Stimulated activated naive CD8-positive, alpha-beta T cell treated with anti-CD3 and anti-CD28 coated beads, Interleukin-15, Interleukin-2, amounts not matched to agents 100 U/mL and 50 U/mL, for 24 hours (primary cell): ENCODE results near the gene ZNF446.
"Not testable (repeated sequence)": the region's sequence is repeated elsewhere in the genome, so short reads cannot be mapped to it uniquely, and the experiment has no call there.

Experiments
- ATAC-seq: fragments of 150-1000 bp; cut with Tn5 transposase; one replicate; pipeline ENCODE4 v1.10.0; 2021
- DNase-seq: peaks from one replicate; pipeline ENCODE4 v3.0.0; 2021

Gene ZNF446

DNA sequence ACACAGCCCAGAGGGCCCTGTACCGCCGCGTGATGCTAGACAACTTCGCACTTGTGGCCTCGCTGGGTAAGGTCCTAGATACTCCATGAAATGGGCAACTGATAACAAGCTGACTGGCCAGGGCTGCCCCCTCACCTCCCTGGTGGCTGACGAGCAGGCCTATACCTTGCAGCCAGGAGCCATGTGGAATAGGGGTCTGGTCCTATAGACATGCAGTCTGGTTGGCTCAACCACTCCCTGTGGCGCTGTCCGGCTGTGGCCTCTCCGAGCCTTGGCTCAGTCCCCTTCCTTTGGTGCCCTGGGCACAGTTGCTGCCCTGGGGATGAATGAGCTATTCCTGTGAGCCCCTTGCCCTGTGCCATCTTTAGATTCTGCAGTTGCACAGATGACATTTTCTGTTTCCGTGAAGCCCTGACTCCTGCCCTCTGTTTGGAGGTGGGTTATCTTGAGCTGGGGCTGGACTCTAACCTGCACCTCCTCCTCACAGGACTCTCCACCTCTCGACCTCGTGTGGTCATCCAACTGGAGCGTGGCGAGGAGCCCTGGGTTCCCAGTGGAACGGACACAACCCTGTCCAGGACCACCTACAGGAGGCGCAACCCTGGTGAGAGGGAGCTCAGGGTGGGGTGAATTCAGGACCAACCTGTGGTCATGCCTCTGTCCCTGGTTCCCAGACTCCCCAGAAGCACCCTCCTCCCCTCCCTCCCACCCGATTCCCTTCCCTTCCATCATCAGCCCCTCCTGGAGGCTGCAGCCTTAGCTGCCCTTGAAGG lies 6.7 kb upstream of the ZNF446 start:
- no peak for ATAC-seq
- no peak for DNase-seq

DNA sequence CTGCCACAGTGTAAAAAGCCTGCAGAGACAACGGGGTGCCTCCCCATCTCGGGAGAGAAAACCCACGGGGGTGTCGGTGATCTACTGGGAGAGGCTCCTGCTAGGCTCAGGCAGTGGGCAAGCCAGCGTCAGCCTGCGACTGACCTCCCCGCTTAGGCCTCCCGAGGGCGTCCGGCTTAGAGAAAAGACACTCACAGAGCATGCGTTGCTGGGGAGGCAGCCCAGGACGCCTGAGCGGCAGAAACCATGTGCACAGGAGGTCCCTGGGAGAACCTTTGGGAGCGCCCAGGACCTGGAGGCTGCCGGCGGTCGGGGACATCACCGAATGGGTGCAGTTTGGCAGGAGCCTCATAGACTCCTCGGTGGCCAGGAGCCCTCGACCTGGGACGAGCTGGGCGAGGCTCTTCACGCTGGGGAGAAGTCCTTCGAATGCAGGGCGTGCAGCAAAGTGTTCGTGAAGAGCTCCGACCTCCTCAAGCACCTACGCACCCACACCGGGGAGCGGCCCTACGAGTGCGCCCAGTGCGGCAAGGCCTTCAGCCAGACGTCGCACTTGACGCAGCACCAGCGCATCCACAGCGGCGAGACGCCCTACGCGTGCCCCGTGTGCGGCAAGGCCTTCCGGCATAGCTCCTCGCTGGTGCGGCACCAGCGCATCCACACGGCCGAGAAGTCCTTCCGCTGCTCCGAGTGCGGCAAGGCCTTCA lies 5.2 kb upstream of the ZNF446 start:
- DNase-seq, ATAC-seq: not testable (repeated sequence)

DNA sequence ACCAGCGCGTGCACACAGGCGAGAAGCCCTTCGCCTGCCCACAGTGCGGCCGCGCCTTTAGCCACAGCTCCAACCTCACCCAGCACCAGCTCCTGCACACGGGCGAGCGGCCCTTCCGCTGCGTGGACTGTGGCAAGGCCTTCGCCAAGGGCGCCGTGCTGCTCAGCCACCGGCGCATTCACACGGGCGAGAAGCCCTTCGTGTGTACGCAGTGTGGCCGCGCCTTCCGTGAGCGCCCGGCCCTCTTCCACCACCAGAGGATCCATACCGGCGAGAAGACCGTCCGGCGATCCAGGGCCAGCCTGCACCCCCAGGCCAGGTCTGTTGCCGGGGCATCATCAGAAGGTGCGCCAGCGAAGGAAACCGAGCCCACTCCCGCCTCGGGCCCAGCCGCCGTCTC lies 4.4 kb upstream of the ZNF446 start:
- no peak for ATAC-seq
- no peak for DNase-seq

DNA sequence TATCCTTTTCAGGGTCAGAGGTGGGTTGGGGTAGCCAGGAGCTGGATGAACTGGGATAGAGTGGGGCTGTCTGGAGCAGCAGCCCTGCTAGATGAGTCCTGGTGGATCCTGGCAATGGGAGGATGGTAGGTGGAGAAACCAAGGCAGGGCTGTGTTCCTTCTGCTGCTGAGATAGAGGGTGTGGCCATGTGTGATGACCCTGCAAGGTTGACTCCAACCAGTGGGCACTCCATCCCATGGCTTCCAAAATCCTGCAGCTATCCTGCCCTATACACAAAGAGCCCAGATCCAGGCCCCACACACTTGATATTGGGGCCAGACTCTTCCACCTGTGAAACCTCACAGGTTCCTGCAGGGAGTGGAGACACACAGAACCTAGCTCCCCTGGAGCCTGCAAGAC lies 2.4 kb upstream of the ZNF446 start:
- DNase-seq, result no peak
- no peak for ATAC-seq

DNA sequence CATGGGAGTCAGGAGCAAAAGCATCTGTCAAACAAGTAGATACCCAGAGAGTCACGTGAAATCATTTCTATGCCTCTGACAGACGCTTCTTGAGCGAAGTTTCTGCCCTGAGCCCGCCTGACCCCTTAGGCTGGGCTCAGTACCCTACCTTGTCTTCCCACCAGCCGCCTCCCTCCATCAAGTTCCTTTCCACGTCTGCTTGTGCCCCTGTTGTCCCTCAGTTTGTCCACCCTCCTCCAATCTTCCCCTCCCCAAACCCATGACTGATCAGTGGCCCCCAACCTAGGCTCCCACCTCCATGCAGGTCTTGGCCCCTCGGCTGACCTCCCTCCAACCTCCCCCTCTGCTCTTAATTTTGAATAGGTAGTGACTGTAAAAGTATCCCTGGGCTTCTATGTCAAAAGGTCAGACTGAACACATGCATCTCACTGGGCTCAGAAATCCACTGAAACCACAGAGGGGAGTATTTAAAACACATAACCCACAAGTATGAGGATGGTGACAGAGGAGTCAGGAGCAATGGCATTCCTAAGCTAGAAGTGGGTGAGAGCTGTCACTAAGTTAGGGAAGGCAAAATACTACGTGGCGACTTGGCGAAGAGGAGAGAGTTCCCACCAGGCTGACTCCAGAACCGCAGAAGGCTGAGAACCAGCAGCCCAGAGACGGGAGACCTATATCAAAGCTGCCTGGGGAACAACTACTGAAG lies 1.7 kb upstream of the ZNF446 start:
- ATAC-seq (no peak), DNase-seq (no peak)

DNA sequence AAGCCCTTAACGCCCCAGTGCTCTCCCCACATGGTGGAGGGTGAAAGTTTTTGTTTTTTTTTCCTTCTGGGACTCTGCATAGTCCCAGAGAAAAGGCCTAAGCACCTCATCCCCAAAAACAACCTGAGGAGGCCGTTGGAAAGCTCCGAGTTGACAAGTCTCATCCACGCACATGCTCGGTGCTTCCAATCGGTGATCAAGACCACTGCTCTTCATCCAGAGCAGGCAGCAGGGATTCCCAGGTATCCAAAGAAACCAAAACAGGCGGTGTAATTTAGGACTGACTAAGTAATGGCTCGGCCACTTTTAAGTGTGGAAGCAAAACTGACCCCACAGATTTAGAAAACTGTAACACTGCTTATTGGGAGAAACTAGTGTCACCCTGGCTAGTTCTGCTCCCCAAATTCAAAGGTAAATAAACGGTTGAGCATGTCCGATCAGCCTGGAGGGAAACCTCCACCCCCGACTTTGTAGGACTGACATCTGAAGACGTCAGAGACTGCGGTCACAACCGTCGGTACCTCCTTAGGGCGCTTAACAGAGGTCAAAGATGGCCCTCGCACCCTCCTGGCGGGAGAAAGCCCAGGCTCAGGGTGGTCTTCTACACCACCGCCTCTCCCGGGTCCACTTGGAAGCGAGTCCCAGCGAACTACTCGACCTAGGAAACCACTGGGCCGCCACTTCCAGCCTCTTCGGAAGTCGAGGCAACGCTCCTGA lies 997 bp upstream of the ZNF446 start:
- ATAC-seq (peak; percentile 7), DNase-seq (no peak)

DNA sequence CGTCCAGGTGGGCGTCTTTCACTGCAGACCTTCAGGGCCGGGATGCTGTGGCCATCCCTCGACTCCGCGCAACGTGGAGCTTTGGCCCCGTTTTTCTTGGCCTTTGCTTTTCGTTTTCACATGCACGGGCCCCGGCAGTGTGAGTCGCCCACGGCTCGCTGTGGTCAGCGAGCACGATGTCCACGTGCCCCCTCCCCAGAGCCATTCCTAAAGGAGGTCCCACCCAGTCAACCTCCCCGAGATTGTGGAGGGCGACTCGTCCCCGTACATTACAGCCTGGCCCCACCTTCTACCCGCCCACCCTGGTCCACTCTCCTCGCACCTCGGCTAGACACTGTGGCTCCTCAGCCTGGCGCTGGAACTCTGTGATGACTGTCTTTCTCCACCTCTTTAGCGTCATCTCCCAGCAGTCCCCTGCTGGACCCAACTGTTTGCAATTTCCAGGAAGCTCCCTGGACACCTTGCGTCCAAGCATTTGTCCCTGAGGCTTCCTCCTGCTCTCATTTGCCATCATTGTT lies 405 bp downstream of the ZNF446 start:
- no peak for ATAC-seq
- peak; percentile 42 for DNase-seq

DNA sequence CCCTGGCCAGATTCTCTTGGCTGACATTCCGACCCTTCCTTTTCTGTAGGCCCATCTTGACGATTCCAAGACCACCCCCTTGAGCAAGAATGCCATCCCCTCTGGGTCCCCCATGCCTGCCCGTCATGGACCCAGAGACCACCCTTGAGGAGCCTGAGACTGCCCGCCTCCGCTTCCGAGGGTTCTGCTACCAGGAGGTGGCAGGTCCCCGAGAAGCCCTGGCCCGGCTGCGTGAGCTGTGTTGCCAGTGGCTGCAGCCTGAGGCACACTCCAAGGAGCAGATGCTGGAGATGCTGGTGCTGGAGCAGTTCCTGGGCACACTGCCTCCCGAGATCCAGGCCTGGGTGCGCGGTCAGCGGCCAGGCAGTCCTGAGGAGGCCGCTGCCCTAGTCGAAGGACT lies 978 bp downstream of the ZNF446 start:
- no peak for ATAC-seq
- no peak for DNase-seq

DNA sequence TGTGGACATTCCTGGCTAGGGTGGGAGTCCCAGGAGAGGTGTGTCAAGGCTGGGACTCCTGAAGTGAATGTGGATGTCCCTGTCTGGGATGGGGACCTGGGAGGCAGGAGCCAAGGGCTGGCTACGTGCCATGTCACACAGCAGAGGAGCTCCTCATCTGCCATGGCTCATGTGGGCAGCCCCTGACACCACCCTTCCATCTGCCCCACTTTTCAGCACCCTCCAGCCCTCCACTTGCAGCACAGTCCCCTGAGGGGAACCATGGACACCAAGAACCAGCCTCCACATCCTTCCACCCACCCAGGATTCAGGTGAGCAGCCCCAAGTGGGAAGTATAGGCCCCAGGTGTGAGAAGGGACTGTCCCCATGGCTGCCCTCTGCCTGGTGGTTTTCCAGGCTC lies 1.7 kb downstream of the ZNF446 start:
- ATAC-seq (no peak), DNase-seq (no peak)

DNA sequence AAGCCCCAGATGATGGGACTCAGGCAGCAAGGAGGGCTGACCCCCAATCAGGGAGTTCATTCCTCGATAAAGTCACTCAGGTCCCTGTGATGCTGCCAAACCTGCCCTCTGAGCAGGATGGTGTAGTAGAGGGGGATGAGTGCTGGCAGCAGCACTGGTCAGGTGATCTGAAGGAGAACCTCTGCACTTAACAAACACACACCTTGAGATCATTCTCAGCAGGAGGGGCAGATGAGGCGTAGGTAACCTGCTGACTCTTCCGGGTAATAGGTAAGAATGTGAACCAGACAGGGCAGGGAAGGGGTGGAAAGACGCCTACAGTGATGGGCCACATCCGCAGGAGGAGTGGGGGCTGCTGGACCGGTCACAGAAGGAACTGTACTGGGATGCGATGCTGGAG lies 3.2 kb downstream of the ZNF446 start:
- DNase-seq (no peak), ATAC-seq (no peak)

DNA sequence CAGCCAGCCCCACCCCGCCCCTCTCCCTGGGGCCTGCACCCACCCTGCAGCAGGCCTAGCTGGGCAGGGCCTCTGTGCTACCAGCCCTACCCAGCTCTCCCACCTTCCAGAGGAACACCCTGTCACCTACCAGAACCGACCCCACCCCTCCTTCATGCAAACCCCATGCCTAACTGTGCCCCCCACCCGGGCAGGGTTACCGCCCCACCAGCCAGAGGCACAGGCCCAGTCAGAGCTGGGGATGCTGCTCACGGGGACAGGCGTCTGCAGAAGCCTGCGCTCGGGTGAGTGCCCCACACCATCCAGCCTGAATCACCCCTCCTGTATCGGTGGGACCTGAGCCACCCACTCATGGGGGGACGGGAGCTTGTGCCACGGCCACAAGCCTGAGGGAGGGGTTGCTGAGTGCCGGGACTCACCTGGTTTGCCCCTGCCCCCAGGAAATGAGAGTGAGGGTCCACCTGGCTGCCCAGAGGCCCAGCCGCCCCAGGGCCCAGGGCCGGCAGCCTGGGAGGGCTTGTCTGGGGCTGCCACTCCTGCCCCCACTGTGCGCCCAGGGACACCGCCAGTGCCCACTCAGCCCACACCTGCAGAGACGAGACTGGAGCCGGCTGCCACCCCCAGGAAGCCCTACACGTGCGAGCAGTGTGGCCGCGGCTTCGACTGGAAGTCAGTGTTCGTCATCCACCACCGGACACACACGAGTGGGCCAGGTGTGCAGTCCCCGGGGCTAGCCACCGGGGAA lies 3.8 kb downstream of the ZNF446 start:
- DNase-seq (no peak), ATAC-seq (no peak)

DNA sequence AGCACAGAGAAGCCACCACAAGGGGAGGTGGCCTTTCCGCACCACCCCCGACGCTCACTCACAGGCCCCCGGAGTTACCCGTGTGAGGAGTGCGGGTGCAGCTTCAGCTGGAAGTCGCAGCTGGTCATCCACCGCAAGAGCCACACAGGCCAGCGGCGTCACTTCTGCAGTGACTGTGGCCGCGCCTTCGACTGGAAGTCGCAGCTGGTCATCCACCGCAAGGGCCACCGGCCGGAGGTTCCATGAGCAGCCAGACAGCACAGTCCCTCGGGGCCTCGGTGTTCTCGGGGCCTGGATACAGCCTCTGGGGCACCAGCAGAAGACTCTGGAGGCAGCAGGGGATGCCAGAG lies 4.3 kb downstream of the ZNF446 start:
- ATAC-seq (no peak), DNase-seq (no peak)

DNA sequence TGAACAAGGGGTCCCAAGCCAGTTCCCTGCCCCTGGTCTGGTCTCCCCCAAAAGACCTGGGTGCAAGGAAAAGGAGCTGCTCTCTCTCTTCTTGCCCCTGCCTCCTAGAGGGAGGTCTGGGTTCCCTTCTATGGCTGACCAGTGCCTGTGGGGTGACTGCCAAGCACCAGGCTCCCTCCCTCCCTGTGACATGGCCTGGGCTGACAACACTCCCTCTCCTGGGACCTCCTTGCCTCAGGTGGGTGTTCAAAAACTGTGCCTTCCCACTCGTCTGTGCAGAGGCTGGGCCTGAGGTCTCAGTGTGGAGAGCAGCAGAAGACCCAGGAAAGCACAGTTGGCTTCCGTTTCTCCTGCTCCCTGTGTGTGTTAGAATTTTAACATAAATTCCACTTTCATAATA lies 4.7 kb downstream of the ZNF446 start:
- no peak for DNase-seq
- no peak for ATAC-seq

DNA sequence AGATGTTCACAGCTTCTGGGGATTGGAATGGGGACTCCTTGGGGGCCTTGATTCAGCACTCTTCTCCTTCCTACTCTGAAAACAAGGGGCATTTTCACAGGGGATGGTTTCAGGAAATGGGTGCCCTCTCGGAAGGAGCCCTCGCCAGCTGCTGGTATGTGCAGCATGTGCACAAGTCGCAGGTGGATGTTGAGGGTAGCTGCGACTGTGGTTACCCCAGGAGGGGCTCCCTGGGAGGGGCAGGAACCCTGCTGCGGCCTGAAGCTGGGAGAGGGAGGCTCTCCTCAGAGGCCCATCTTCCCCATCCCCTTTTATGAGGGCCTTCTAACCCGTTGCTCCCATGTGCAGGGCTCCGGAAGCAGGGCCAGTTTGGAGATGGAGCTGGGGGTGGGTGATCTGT lies 6.2 kb downstream of the ZNF446 start:
- no peak for DNase-seq
- ATAC-seq, result no peak

DNA sequence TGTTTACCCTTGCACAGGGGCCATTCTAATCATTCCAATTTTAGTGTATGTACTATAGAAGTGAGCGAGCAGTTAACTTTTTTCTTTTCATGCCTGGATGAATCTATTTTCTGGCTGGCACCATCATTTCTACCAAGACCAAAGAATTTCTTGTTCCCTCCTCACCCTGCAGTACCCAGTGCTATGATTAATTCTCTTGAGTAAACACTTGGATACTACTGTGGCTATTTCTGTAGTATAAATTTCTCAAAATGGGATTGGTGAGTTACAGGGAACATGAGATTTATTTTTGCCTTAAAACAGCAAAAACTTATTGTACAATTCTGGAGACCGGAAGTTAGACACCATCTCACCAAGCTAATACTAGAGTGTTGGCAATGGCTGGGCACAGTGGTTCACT lies 7.6 kb downstream of the ZNF446 start:
- ATAC-seq (no peak), DNase-seq (no peak)

DNA sequence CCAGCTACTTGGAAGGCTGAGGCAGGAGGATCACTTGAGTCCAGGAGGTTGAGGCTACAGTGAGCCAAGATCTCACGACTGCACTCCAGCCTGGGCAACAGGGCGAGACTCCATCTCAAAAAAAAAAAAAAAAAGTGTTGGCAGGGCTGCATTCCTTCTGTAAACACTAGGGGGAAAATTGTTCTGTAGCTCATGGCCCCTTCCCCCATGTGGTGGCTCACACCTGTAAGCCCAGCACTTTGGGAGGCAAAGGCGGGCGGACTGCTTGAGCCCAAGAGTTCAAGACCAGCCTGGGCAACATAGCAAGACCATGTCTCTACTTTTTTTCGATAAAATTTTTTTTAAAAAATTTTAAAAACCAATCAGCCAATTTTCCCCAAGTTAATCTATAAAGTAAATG lies 8.2 kb downstream of the ZNF446 start:
- ATAC-seq, DNase-seq: not testable (repeated sequence)

DNA sequence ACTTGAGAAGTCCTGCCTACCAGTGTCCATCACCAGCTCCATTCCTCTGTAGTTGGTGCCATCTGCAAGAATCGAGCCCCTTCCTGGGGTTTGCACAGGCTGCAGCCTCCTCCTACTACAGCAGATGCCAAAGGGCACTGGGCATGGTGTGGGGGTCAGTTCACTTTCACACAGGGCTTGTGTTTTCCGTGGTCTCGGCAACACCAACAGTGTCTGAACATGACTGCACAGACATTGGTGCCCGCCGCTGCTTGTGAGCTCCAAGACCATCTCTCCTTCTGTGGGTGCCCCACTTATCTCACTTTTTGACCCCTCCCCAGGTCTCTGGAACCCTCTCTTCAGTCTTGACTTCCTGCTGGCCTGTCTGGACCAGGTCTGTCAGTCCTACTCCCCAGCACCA lies 15.2 kb downstream of the ZNF446 start:
- ATAC-seq, result no peak
- no peak for DNase-seq

DNA sequence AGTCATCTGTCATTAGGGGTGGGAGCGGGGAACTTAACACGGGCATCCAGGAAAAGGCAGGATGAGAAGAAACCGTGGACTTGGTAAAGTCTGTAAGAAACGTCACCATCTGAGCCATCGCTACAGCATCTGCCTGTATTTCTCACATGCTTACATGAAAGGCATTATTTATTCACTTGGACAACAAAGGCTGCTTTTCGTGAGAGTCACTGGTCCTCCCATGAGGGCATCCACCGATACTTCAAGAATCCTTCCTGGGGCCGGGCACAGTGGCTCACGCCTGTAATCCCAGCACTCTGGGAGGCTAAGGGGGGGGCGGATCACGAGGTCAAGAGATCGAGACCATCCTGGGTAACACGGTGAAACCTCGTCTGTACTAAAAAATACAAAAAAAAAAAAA lies 16.1 kb downstream of the ZNF446 start:
- no peak for ATAC-seq

DNA sequence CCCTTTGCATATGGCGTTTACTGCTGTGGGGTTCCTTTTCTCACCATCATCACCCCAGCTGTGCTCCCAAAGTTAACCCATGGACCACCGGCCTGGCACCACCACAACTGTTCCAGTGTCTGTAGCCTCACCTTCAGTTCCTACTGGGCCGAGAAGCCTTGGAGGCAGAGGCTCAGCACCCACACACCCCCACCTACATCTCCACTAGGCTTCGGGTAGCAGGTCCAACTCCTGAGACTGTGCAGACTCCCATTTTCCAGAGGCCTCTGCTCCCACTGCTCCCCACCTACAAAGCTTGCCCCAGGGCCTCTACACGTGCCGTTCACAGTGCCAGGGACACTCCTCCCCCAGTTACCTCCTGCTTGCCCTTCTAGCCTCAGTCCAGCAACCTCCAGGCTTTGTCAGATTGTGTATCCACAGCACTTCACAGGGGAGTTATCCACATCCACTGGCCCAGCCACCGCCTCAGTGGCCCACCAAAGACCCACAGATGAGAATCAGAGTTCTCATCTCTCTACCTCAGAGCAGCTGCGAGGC lies 21.6 kb downstream of the ZNF446 start:
- DNase-seq, result no peak
- ATAC-seq, result no peak

More for the DNA sequence above, 16.1 kb downstream of the ZNF446 start:
- no peak for DNase-seq

DNA sequence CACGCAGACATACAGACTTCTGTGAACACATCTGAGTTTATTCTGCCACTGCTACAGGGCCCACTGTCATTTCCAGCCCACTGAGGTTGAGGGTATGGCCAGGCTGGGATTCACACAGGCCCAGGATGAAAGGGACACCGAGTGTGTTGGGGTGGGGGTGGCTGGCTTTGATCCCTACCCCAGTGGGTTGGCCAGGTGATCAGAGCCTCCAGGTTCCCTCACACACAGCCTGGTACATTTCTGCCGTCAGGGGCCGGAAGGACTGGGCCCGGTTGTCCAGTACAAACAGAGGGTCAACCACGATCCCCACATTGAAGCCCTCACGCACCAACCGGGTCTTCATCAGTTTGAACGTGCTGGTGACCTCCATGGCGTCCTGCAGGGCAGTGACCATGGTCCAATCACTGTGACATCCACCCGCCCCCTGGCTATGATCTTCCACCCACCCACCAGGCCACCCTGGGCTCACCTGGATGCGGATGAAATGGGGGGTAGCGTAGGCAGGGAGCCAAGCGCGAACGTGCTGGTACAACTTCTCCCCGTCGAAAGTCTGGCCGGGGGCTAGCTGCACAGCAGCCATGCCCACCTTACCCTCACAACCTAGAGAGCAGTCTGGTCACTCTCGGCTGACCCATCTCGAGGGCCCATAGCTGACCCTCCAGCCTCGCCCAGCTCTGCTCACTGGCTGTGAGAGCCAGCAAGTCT lies 22.3 kb downstream of the ZNF446 start:
- no peak for ATAC-seq
- DNase-seq, result no peak
